NOMO-1 (cell line): ENCODE results near the gene CDK6.

Experiments used
- DNase-seq, 2 experiments: peaks; one replicate each; lab custom pipeline; 2025; ENCODE audit not compliant: unreplicated experiment in 2 of 2; lab: John Stamatoyannopoulos, UW

Gene CDK6

DNA sequence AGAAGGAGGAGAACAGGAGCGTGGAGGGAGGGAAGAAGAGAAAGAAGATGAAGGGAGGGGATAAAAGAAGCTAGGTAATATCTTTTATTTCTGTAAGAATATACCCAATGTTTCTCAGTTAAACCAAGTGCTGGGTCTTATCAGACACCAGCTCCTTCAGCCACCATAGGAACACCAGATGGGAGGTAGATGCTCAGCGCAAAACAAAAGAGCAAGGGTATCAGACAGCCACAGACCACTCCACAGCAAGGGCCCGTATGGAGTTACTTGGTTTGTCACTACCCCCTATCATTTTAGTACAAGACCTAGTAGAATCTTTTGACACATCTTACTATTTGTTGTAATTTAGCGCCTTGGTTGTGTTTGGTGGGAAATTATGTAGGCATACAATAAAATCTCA lies 180.3 kb downstream of the CDK6 start:
- no peak for DNase-seq

DNA sequence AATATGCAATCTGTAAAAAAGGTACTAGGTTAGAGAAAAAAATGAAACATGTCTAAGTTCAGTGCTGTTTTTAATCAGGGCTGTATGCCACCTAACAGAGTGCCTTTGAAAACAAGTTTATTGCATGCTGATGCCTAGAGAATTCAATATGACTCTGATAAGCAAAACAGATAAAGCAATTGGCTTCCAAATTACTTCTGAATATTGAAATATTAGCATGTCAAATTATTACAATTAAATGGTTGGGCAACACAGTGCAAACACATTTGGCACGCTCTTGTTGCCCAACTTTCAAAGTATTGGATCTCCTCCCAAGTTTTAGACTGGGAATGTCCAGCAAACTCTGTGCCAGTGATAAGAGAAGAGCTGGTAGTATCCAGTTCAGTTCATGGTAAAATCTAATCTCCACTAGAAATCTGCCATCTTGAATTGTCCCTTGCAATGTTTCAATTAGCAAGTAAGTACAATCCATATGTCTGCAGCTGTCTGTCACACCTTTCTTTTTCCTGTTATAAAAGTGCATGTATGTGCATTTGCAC lies 181.0 kb downstream of the CDK6 start:
- DNase-seq = no peak

DNA sequence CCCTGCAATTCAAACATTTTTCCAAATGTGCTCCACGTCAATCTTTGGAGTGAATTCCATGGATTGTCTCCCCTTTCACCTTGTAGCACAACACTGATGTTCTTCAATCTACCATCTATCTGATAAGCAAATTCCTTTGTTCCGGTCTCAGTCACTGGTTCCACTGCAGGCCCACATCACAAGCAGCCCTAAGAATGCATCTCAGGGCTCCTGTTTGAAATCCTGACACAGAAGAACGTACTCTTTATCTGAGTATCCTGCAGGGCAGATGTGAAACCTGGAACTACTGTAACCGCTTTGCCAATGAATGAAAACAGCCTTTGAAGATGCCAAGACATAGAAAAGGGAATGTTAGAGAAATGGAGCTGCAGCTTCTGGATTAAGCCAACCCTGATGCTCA lies 183.2 kb downstream of the CDK6 start:
- DNase-seq = no peak

DNA sequence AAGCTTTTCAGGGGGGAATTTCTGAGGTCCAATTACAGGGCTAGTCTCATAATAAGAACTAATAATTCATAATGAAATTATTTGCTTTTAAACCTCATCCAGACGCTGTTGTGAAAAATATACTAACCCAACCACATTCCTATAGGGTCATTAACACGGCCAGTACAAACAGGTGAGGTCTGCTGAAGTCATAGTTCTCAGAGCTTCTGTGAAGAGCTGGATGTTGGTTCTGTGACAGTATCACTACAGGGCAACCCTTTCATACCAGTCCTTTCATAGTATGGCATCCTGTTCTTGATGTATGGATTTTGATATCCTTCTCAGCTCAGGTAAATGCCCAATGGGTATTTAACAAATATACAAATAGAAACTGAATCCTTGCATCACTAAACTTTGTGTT lies 183.8 kb downstream of the CDK6 start:
- DNase-seq = no peak

DNA sequence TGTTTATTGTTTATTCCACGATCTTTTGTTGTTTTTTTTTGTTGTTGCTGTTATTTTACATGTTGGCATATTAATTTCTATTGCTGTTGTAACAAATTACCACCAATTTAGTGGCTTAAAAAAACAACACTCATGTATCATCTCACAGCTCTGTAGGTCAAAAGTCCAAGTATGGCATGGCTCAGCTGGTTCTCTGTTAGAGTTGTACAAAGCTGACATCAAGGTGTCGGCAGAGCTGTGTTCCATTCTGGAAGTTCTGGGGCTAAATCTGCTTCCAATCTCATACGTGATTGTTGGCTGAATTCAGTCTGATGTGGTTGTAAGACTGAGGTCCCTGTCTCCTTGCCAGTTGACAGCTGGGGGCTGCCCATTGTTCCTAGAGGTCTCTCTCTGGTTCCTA lies 186.0 kb downstream of the CDK6 start:
- DNase-seq = no peak

DNA sequence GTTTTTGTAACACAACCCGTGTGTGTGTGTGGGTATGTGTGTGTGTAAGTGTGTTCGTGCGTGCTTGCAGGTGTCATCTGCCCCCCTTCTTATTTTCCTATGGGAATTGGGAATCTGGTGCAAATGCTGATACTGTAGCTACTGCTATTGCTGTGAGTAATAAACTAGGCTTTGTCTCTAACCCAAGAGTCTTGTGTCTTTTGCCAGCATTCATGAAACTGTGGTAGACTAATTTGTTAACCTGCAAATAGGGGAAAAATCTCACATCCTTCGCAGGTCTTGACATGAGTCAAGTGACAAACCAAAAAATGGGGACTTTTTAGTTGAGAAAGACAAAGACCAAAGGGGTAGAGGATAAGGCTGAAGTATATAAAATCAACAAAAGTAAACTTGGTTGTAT lies 188.3 kb downstream of the CDK6 start:
- no peak for DNase-seq

DNA sequence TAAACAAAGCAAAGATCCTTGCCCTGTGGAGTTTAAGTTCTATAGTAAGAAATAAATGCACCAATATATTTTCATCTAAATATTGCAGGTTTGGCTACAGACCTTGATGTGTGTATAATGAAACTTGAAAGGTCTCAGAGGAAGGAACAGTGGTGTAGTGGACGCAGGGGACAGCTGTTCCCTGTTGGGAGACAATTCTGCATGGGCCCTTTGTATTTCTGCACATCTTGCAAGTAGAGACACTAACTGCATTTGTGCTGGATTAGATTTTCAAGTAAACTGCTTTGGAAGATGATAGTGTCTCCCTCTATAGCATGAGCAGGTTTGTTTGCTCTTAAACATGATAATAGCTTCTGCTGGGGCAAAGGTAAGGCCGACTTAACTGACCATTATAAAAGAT lies 188.7 kb downstream of the CDK6 start:
- DNase-seq = no peak

DNA sequence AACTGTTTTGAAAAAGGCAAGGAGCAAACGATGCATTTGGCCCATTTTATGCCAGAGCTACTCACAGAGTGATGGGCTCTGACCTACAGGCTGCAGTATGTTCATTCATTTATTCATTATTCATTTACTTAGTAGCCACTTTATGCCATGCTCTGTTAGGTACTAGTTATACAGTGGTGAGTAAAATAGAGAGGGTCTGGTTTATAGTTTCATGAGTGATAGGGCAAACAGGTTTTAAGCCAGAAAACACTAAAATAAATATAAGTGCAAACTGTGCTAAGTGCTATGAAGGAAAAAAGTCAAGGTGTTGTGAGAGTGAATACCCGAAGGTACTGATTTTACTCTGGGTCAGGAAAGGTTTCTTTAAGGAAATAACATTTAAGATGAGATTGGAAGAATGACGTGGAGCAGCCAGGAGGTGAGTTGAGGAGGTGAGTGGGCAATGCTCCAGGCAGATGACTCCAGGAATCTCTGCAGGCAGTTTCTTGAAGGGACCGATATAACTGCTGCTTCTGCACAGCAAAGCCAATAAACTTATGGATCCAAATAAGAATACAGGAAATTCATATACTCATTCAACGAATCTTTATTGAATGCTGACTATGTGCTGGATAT lies 189.3 kb downstream of the CDK6 start:
- no peak for DNase-seq

DNA sequence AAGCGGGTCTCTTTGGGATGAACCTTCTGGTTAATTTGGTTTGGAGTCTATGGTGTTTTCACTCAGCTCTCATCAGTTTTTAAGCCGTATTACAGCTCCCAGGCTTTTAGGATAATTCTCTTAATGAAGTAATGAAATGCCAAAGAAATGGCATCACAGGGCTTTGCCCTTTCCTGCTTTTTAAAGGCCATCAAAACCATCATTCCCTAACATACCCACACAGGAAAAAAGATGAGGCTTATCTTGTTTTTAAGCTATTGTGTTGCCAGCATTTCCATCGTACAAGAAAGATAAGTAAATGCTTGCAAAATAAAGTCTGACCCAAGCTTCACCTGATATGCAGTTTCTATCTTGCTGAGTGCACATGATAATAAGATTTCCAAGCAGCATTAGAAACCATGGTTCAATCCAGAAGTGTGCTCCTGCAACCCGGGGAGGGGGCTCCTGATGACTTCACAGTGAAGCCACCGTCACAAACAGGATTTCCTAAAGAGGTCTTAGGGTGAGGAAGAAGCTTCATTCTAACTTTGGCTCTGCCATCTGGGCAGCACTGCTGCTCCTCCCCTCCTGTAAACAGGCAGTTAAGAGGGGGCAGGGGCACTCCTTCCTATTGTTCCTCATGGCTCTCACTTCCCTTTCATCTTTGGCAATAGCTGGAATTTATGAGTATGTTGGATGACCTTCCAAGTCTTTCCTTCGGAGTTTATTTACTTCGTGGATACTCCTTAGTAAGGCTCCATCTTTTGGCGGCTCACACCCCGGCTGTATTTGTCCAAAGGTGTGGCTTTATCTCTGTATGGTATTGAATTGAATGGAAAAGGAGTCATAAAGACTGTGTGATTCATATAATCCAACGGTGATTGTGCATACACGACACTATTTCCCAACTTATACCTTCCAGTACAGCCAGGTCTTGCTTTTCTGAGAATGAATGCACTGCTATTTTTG lies 191.0 kb downstream of the CDK6 start:
- peak; percentile 45 to 85 for DNase-seq

DNA sequence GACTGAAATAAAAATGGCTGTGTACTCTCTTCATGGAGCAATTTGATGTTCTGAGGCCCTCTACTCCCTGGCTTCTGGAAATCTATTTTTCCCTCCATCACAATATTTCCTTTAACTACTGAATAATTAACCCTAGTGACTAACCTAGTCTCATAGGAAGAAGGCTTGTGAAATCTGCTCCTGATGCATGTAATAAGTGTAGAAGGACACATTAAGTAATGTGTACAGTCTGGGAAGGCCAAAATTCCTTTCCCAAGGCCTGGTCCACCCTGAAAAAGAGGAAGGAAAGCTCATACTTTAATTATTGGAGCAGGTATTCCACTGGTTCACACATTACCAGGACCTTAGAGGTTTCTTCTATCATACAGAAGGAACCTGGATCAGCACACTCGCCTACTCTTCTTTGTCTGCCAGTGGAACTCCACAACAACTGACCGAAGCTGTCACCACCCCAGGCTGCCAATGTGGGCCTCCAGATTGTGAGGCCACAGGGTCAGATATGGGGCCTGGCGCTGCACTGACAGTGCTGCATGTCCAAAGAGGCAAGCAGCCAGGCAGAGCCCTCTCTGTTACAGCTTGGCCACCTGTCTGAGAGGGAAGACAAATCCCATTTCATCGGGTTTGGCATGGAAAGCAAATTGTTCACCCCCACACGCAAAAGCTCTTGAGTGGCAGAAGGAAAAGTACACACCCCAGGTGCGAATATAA lies 191.8 kb downstream of the CDK6 start:
- DNase-seq = no peak

DNA sequence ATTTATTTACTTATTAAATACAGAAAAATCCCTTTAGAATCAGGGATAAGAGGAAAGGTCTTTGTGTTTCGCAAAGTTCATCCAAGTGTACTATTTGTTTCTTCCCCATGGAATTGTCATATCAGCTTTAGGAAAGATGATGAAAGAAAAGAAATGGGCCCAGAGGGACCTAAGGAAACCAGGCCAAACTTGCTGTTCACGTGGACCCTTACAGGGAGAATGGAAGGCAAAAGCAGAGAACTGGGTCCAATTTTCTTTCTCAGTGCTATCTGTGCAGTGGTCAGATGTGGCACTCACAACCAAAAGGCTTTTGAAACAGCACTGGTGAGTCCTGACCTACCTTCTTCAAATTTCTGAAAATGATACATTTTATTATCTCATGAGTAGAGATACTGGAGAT lies 192.6 kb downstream of the CDK6 start:
- DNase-seq = no peak

DNA sequence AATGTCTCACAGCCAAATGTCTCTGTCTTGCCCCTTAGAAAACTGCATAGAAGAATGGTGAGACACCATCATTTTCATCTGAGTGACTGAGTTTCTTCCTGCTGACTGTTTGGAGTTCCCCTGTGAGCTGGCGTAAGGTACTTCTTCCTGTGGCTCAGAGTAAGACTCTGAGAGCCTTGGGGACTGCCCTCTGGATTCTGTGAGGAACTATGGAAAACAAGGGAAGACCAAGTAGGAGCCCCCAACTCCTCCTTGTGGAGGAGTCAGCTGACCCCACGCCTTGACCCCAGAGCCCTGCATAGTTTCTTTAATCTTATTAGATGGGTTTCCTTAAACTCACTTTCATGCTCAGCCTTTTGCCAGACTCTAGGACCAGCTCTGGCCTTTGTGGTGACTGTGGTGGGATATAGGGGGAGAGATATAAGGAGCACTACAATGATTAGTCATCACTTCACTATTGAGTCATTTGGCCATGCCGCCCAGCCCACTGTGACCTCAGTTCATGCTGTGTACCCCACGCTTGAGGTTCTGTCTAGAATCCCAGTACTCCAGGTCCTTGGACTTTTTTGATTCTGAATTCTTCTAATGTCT lies 194.4 kb downstream of the CDK6 start:
- peak in 1 of 2 experiments; percentile 50 for DNase-seq

DNA sequence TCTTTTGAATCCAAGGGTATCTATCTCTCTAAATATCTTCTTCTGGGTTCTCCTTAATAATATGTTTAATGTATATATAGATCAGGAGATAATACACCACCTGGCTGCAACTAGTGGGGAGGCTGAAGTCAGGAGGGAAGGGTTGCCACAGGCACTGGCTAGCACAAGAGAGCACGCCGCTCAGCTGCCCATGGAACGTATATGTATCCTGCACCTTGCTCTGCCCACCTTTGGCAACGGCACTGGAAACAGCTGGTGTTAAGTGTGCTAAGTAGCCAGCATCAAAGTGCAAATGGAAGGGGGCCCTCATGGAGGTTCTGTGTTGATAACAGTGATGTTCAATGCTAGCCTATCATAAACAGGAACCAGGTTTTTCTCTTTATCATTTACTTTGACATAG lies 196.4 kb downstream of the CDK6 start:
- DNase-seq = no peak

DNA sequence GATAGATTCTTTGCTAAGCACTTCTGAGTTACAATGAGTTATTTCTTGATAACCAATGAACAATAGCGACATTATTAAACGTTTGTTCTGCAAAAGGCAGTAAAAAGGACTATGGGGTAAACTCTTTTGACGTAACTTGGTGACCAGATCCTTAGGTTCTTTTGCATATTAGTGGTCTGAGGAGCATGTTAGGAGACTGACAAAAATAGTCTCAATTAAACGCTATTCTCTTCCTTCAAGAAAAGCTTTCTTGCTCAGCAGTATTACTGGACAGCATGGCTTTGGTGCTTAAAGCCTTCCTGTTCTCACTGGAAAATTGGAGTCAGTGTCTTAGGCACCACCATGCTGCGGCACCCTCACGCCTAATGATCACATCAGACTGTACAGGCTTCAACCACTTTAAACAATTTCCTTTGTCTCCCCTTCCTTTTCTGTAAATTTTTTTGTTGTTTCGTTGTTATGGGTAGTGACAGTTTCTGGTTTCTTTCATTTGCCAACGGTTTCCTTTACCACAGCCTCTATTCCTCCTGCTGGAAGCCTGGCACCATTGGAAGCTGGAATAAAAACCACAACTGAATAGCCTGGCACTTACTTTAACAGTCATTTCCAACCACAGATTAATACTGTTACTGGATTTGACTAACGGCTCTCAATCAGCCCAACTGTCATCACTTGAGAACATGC lies 197.0 kb downstream of the CDK6 start:
- DNase-seq = peak in 1 of 2 experiments; percentile 42

DNA sequence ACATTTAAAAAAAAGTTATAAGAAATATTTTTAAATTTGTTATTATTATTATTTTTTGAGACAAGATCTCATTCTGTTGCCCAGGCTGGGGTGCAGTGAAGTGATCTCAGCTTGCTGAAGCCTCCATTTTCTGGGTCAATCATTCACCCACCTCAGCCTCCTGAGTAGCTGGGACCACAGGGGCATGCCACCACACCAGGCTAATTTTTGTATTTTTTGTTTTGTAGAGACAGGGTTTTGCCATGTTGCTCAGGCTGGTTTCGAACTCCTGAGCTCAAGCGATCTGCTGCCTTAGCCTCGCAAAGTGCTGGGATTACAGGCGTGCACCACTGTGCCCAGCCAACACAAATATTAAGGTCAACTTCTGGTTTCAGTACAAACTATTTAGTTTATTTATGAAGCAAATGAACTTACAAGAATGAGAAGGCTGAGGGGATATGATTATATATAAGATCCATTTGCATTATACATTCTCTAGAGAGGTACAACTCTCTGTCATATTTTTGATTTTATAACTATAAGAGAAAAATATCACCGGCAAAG lies 200.3 kb downstream of the CDK6 start:
- DNase-seq = no peak

DNA sequence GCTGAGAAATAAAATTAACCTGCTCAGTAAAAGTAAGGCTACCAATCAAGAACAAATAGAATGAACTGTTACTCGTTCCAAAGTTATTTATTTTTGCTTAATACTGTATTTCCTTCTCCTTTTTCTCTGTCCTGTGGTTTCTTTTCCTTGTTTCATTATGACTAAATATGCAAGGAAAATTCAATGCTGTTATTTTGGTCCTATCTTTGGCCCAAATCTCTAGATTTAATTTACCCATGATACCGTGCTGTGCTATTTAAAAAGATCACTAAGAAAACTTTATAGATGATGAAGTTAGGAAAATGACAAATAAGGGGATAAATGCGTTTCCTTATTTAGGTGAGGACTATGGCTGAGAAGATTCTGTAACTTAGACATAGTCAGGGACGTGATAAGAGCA lies 200.8 kb downstream of the CDK6 start:
- peak in 1 of 2 experiments; percentile 73 for DNase-seq

DNA sequence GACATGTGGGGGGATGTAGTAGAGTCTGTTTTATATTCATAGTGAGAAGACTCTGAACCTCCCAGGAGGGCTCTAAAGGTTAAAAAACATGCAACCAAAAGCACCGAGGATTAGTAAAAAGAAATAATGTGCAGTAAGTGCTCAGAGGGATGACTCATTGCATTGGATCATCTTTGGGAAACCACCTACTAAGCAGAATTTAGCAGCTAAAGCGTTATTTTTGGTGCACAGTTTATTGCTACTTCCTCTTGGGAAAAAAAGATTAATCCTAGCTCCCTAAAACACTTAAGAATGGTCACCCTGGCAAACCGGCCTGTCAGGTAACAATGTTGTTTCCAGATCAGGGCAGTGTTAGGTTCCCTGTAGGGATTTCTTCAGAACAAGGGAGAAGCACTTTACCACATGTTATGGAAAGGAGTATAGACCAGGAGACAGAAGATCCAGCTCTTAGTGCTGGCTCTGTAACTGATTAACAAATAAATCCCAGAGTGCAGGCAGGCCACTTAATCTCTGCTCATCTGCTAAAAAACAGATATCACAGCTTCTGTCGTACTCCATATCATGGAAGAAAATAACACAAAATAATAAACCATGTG lies 201.4 kb downstream of the CDK6 start:
- peak; percentile 41 to 81 for DNase-seq

DNA sequence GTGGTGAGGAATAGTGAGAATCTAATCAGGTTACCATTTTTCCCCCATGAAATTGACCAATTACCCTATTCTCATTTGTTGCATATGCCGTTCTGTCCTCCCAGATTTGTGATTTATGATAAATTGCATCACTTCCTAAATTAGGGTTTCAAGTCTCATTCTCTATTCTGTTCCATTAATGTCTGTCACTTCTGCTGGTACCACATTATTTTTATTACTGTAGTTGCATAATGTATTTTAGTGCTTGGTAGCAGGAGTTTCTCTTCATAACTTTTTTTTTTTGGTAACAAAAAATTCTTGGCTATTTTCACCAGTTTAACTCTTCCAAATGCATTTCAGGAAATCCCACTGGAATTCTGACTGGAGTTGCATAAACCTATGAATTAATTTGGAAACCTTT lies 202.2 kb downstream of the CDK6 start:
- peak; percentile 92 to 100 for DNase-seq

DNA sequence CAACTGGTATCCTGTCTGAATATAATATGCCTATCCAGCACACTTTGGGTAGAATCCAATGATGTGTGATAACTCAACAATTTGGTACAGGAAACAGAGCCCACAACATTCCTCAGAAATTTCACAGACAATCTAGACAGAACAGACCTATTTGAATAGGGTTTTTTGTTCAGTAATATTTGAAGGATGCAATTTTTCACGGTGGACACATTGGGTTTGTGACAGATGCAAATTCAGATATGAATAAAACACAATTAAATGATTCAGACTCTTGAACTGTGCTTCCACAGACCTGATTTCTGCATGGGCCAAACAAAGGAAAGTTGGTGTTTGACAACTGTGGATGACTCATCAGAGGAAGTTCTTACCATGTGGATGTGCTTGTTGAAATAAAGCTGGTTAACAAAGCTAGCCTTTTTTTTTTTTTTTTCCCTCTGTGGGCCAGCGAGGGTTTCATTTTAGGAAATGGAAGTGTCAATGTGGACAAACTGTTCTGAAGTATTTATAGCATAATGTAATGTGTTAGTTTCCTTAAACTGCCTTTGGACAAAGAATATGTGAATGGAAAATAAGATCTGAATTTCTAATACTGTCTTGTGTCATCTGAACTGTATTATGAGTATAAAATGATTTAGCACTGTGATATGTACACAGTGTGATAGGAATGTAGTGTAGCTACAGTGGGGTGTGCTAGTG lies 203.0 kb downstream of the CDK6 start:
- peak; percentile 95 to 100 for DNase-seq
